PC-3 (cell line): ENCODE results near the gene PPP1R3G. TPM values are rescaled to one million over a fixed set of nuclear protein-coding genes. Genes with fewer than 3 reads are reported as not detected.

ENCODE experiments used
- ATAC-seq: fragments of 200-7000 bp; cut with Tn5 transposase; 2 replicates; pipeline ENCODE4 v1.9.1; 2020; ENCODE audit warnings: mild to moderate bottlenecking, moderate library complexity
- BruUV-seq: library from RNA; stranded (reverse); fragments of 400-500 nt; replicated peaks from 2 replicates; lab custom pipeline; 2021; lab: Mats Ljungman, UMichigan
- CTCF ChIA-PET: fragments of 300-600 bp; sonication (Branson Sonifier 250); formaldehyde crosslinking; loops from one replicate; lab custom pipeline; 2022; ENCODE audit warnings: antibody characterized with exemption; lab: Charles Lee
- POLR2A ChIA-PET: fragments of 300-600 bp; sonication (Branson Sonifier 250); formaldehyde crosslinking; loops from one replicate; lab custom pipeline; 2022; ENCODE audit warnings: antibody characterized with exemption; ENCODE audit not compliant: unreplicated experiment; lab: Charles Lee
- DNase-seq: peaks from one replicate; pipeline ENCODE4 v3.0.0-alpha.2; 2015
- H2AFZ ChIP-seq: fragments of 300-600 bp; sonication (generic); 2 replicates; pipeline ENCODE4 v1.6.0; 2016; ENCODE audit warnings: antibody characterized with exemption, low read length
- H3F3A ChIP-seq: fragments of 300-600 bp; sonication (generic); one replicate; pipeline ENCODE4 v1.6.0; 2017; ENCODE audit warnings: antibody characterized with exemption, low read length, control low read depth, mild to moderate bottlenecking; ENCODE audit not compliant: unreplicated experiment
- H3K27ac ChIP-seq: fragments of 300-600 bp; sonication (generic); 2 replicates; pipeline ENCODE4 v1.5.1; 2016; ENCODE audit warnings: mild to moderate bottlenecking, low read length
- H3K27me3 ChIP-seq: fragments of 300-600 bp; sonication (generic); 2 replicates; pipeline ENCODE4 v1.6.1; 2016; ENCODE audit warnings: low read length, mixed read lengths
- H3K36me3 ChIP-seq: fragments of 300-600 bp; sonication (generic); 2 replicates; pipeline ENCODE4 v1.6.1; 2016; ENCODE audit warnings: low read depth, mixed run types, low read length, mixed read lengths
- H3K4me1 ChIP-seq: fragments of 300-600 bp; sonication (generic); 2 replicates; pipeline ENCODE4 v1.5.1; 2016; ENCODE audit warnings: low read length; ENCODE audit not compliant: insufficient read depth
- H3K4me2 ChIP-seq: fragments of 300-600 bp; sonication (generic); 2 replicates; pipeline ENCODE4 v1.6.0; 2016; ENCODE audit warnings: low read length
- H3K4me3 ChIP-seq: fragments of 300-600 bp; sonication (generic); 2 replicates; pipeline ENCODE4 v1.5.1; 2016; ENCODE audit warnings: mild to moderate bottlenecking, low read length, mixed read lengths
- H3K79me2 ChIP-seq: fragments of 300-600 bp; sonication (generic); 2 replicates; pipeline ENCODE4 v1.6.1; 2017; ENCODE audit warnings: low read length, mixed read lengths
- H3K9ac ChIP-seq: fragments of 300-600 bp; sonication (generic); 2 replicates; pipeline ENCODE4 v1.6.0; 2016; ENCODE audit warnings: mild to moderate bottlenecking, low read length
- H3K9me2 ChIP-seq: fragments of 300-600 bp; sonication (generic); replicated peaks from 2 replicates; pipeline ENCODE4 v1.6.1; 2016; ENCODE audit warnings: mixed run types, low read length, mixed read lengths
- H3K9me3 ChIP-seq: fragments of 300-600 bp; sonication (generic); 2 replicates; pipeline ENCODE4 v1.6.1; 2016; ENCODE audit warnings: low read length, mixed read lengths
- H4K20me1 ChIP-seq: fragments of 300-600 bp; sonication (generic); 2 replicates; pipeline ENCODE4 v1.6.1; 2016; ENCODE audit warnings: low read length, mixed read lengths
- CTCF ChIP-seq: fragments of 300-600 bp; sonication (generic); conservative IDR thresholded peaks from 2 replicates; pipeline ENCODE4 v1.5.1; 2017; ENCODE audit warnings: antibody characterized with exemption, low read depth, mild to moderate bottlenecking, low read length
- EZH2 ChIP-seq: fragments of 300-600 bp; sonication (generic); IDR thresholded peaks from one replicate; pipeline ENCODE4 v1.6.1; 2017; ENCODE audit warnings: antibody characterized with exemption, mild to moderate bottlenecking, low read length; ENCODE audit not compliant: unreplicated experiment
- EZH2phosphoT487 ChIP-seq: fragments of 300-600 bp; sonication (generic); IDR thresholded peaks from 2 replicates; pipeline ENCODE4 v1.6.1; 2018; ENCODE audit warnings: mild to moderate bottlenecking, antibody characterized with exemption, low read length, borderline replicate concordance
- intact Hi-C: fragments of 100-400 bp; cut with micrococcal nuclease; formaldehyde crosslinking; loops from 2 replicates; pipeline ENCODE4 v1.9.0; 2023
- total RNA-seq: library from RNA; depleted of rRNA; stranded (reverse); fragments of >200 nt; gene quantifications from 2 replicates; pipeline ENCODE4 v1.2.3, GENCODE V29; 2014

The PPP1R3G gene
- total RNA-seq, 1 experiment from 2014 or later: 2.8 TPM

- H3K9me3 ChIP-seq: no peaks in the 10 kb centered on the region
- intact Hi-C loops: no loop called here
- H4K20me1 ChIP-seq: no peaks in the 10 kb centered on the region
- ChIA-PET CTCF (no interaction called here), POLR2A (no interaction called here)
- H3K27me3 ChIP-seq: no peaks in the 10 kb centered on the region
- no peaks in the 10 kb centered on the region for H3K79me2 ChIP-seq
- no peak overlapping the region for H3K4me3 ChIP-seq
- no TSS peak for BruUV-seq
- no peaks in the 10 kb centered on the region for H3F3A ChIP-seq
- DNase-seq (no peak), ATAC-seq (no peak)
- TF ChIP-seq CTCF (no peak), EZH2phosphoT487 (no peak), EZH2 (no peak)
- H3K4me1 ChIP-seq: peaks cover 21% of the 10 kb centered on the region
- H3K4me2 ChIP-seq: no peak overlapping the region
- no peaks in the 10 kb centered on the region for H3K9me2 ChIP-seq
- no peaks in the 10 kb centered on the region for H3K36me3 ChIP-seq
- no peak overlapping the region for H3K9ac ChIP-seq
- no peak overlapping the region for H2AFZ ChIP-seq
- H3K27ac ChIP-seq: no peak overlapping the region
Observed at GRCh38 chr6:5121479-5121878, 36.3 kb downstream of the PPP1R3G start.

GRCh38 chr6:5121956-5122355 lies 36.8 kb downstream of the PPP1R3G start:
- Histone ChIP-seq H4K20me1 (no peaks in the 10 kb centered on the region), H3K4me1 (peaks cover 16% of the 10 kb centered on the region), H3K79me2 (no peaks in the 10 kb centered on the region), H3K9me2 (no peaks in the 10 kb centered on the region), H3K27me3 (no peaks in the 10 kb centered on the region), H3K4me3 (no peak overlapping the region), H2AFZ (no peak overlapping the region), H3K9ac (no peak overlapping the region), H3F3A (no peaks in the 10 kb centered on the region), H3K36me3 (no peaks in the 10 kb centered on the region), H3K9me3 (no peaks in the 10 kb centered on the region), H3K4me2 (no peak overlapping the region), H3K27ac (no peak overlapping the region)
- POLR2A ChIA-PET: no interaction called here
- BruUV-seq: no TSS peak
- DNase-seq (no peak), ATAC-seq (no peak)
- intact Hi-C loops: no loop called here
- no peak for TF ChIP-seq EZH2
- CTCF ChIA-PET: no interaction called here

GRCh38 chr6:5122504-5123112 lies 37.5 kb downstream of the PPP1R3G start:
- intact Hi-C loops: no loop called here
- DNase-seq (no peak), ATAC-seq (no peak)
- Histone ChIP-seq H3K36me3 (no peaks in the 10 kb centered on the region), H3K27ac (no peak overlapping the region), H3K4me3 (no peak overlapping the region), H3K27me3 (no peaks in the 10 kb centered on the region), H2AFZ (no peak overlapping the region), H3K79me2 (no peaks in the 10 kb centered on the region), H3K9ac (no peak overlapping the region), H3K9me2 (no peaks in the 10 kb centered on the region), H3K4me2 (no peak overlapping the region), H3K9me3 (no peaks in the 10 kb centered on the region), H3K4me1 (peaks cover 14% of the 10 kb centered on the region), H4K20me1 (no peaks in the 10 kb centered on the region), H3F3A (no peaks in the 10 kb centered on the region)
- ChIA-PET POLR2A (no interaction called here), CTCF (no interaction called here)
- no TSS peak for BruUV-seq
- TF ChIP-seq EZH2 (no peak), CTCF (no peak), EZH2phosphoT487 (no peak)
